Measurements from ENCODE around the gene FLT1. TPM values are rescaled to one million over a fixed set of nuclear protein-coding genes. Genes with fewer than 3 reads are reported as not detected.

The FLT1 gene, protein sequence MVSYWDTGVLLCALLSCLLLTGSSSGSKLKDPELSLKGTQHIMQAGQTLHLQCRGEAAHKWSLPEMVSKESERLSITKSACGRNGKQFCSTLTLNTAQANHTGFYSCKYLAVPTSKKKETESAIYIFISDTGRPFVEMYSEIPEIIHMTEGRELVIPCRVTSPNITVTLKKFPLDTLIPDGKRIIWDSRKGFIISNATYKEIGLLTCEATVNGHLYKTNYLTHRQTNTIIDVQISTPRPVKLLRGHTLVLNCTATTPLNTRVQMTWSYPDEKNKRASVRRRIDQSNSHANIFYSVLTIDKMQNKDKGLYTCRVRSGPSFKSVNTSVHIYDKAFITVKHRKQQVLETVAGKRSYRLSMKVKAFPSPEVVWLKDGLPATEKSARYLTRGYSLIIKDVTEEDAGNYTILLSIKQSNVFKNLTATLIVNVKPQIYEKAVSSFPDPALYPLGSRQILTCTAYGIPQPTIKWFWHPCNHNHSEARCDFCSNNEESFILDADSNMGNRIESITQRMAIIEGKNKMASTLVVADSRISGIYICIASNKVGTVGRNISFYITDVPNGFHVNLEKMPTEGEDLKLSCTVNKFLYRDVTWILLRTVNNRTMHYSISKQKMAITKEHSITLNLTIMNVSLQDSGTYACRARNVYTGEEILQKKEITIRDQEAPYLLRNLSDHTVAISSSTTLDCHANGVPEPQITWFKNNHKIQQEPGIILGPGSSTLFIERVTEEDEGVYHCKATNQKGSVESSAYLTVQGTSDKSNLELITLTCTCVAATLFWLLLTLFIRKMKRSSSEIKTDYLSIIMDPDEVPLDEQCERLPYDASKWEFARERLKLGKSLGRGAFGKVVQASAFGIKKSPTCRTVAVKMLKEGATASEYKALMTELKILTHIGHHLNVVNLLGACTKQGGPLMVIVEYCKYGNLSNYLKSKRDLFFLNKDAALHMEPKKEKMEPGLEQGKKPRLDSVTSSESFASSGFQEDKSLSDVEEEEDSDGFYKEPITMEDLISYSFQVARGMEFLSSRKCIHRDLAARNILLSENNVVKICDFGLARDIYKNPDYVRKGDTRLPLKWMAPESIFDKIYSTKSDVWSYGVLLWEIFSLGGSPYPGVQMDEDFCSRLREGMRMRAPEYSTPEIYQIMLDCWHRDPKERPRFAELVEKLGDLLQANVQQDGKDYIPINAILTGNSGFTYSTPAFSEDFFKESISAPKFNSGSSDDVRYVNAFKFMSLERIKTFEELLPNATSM (N-terminal part only)
- 1 to 10 TPM in 1 of 2 experiments, under 1 TPM in 1; 0.51 to 1.1 TPM for total RNA-seq

DNA sequence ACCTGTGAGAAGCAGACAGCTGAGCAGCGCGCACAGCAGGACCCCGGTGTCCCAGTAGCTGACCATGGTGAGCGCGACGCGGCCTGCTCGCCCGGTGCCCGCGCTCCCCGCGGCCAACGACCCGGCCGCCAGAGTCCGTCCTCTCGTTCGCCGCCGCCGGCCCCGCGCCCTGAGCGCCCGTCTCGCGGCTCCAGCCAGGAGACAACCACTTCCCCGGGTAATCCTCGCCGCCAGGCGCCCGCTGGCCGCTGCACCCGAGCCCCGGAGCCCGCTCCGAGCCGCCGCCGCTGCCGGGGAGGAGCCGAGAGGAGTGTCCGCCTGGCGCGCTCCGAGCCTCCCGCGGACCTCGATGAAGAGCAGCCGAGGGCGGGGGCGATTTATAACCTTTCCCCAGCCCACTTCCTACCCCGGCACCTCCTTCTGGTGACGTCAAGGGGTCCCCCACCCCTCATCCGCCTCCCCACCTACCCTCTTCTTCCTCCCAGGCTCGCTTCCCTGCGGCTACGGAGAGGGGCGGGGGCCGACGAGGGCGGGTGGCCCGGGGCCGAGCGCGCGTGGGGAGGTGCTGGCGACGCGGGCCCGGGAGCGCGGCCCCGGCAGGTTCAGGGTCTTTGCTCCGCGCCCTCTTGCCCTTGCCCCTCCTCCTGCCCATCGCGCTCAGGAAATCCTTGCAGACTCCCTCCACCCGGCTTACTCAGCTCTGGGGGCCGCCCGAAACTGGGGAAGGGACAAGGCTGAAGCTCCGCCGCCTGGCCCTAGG is at the start of gene FLT1:
Gene FLT1, minus strand, starts transcription at position 351 of the 760 bp plus-strand sequence. Its CDS starts 285 bp downstream, at position 66.
- Mint-ChIP-seq H3K27ac (no peak within 1 kb of the TSS), H3K4me1 (peaks cover 14% of the 10 kb centered on the region)
- POLR2A ChIA-PET: no interaction called here

GRCh38 chr13:28544026-28544425 is 49.1 kb upstream of the FLT1 start:
- POLR2A ChIA-PET: no interaction called here
- Mint-ChIP-seq H3K9me3 (peaks cover 6% of the 10 kb centered on the region), H3K4me3 (no peak overlapping the region)

More for the DNA sequence above, at the start of gene FLT1:
- peak; percentile 38 for ATAC-seq (ENCODE audit: low read depth)
- peak within 1 kb of the TSS; percentile 63 for H3K4me3 Mint-ChIP-seq
- H3K9me3 Mint-ChIP-seq: no peaks in the 10 kb centered on the region
- H3K36me3 Mint-ChIP-seq: peaks cover 3% of the 10 kb centered on the region
- DNase-seq: peak; percentile 63
- peaks cover 56% of the 10 kb centered on the region for H3K27me3 Mint-ChIP-seq

GRCh38 chr13:28542804-28543203 is 47.9 kb upstream of the FLT1 start:
- Mint-ChIP-seq H3K36me3 (no peaks in the 10 kb centered on the region), H3K27me3 (peaks cover 11% of the 10 kb centered on the region), H3K4me3 (no peak overlapping the region), H3K9me3 (peaks cover 6% of the 10 kb centered on the region), H3K27ac (no peak overlapping the region), H3K4me1 (no peaks in the 10 kb centered on the region)
- POLR2A ChIA-PET: no interaction called here
- no peak for ATAC-seq (ENCODE audit: low read depth)
- DNase-seq: no peak

More at GRCh38 chr13:28544026-28544425, 49.1 kb upstream of the FLT1 start:
- H3K4me1 Mint-ChIP-seq: no peaks in the 10 kb centered on the region
- ATAC-seq (ENCODE audit: low read depth): no peak
- H3K27ac Mint-ChIP-seq: no peak overlapping the region
- peaks cover 5% of the 10 kb centered on the region for H3K27me3 Mint-ChIP-seq
- H3K36me3 Mint-ChIP-seq: no peaks in the 10 kb centered on the region
- no peak for DNase-seq

DNA sequence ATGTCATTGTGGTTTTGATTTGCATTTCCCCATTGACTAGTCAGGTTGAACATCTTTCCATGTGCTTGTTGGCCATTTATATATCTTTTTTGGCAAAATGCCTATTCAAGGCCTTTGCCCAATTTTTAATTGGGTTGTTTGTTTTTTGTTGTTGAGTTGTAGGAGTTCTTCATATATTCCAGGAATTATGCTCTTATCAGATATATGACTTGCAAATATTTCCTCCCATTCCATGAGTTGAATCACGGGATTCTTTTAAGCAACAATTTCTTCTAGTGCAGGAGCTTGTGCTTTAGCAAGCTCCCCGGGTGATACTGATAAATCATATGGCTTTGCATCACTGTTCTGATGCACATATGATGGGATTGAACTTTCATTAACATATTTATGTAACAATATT is 47.0 kb upstream of the FLT1 start:
- H3K36me3 Mint-ChIP-seq: no peaks in the 10 kb centered on the region
- no peak overlapping the region for H3K4me3 Mint-ChIP-seq
- ATAC-seq (ENCODE audit: low read depth) (no peak), DNase-seq (no peak)
- H3K9me3 Mint-ChIP-seq: peaks cover 6% of the 10 kb centered on the region
- no peak overlapping the region for H3K27ac Mint-ChIP-seq
- no peaks in the 10 kb centered on the region for H3K4me1 Mint-ChIP-seq
- H3K27me3 Mint-ChIP-seq: peaks cover 12% of the 10 kb centered on the region
- POLR2A ChIA-PET: no interaction called here

- ATAC-seq (ENCODE audit: low read depth) (no peak), DNase-seq (no peak)
- Mint-ChIP-seq H3K4me3 (no peak overlapping the region), H3K27ac (no peak overlapping the region), H3K36me3 (no peaks in the 10 kb centered on the region), H3K9me3 (peaks cover 6% of the 10 kb centered on the region), H3K27me3 (peaks cover 20% of the 10 kb centered on the region), H3K4me1 (no peaks in the 10 kb centered on the region)
- POLR2A ChIA-PET: no interaction called here
Measured at GRCh38 chr13:28540612-28541011, 45.7 kb upstream of the FLT1 start.

GRCh38 chr13:28539625-28540286 is 44.8 kb upstream of the FLT1 start:
- Mint-ChIP-seq H3K9me3 (peaks cover 6% of the 10 kb centered on the region), H3K27ac (no peak overlapping the region), H3K27me3 (peaks cover 20% of the 10 kb centered on the region), H3K36me3 (no peaks in the 10 kb centered on the region), H3K4me3 (no peak overlapping the region), H3K4me1 (no peaks in the 10 kb centered on the region)
- DNase-seq (no peak), ATAC-seq (ENCODE audit: low read depth) (no peak)
- POLR2A ChIA-PET: no interaction called here

DNA sequence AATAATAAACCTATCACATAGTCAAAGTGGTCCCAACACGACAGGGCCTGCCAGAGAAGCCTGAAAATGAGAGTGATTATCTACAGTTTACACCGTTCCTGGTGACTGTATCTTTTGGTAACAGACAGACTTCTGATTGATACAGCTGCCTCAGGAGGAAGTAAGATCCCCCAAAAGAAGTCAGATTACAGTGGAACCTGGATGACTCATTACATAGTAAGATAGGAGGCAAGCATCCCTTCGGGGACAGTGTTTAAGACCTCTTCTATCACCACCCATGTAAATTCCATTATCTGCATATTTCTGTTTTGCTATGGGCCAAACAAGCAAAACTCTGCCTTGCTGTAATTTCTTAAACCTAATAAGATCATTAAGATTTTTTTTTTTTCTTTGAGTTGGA is 44.0 kb upstream of the FLT1 start:
- peaks cover 4% of the 10 kb centered on the region for H3K9me3 Mint-ChIP-seq
- ATAC-seq (ENCODE audit: low read depth) (no peak), DNase-seq (no peak)
- H3K4me3 Mint-ChIP-seq: no peak overlapping the region
- H3K27ac Mint-ChIP-seq: no peak overlapping the region
- H3K36me3 Mint-ChIP-seq: no peaks in the 10 kb centered on the region
- H3K4me1 Mint-ChIP-seq: no peaks in the 10 kb centered on the region
- peaks cover 25% of the 10 kb centered on the region for H3K27me3 Mint-ChIP-seq
- POLR2A ChIA-PET: no interaction called here

DNA sequence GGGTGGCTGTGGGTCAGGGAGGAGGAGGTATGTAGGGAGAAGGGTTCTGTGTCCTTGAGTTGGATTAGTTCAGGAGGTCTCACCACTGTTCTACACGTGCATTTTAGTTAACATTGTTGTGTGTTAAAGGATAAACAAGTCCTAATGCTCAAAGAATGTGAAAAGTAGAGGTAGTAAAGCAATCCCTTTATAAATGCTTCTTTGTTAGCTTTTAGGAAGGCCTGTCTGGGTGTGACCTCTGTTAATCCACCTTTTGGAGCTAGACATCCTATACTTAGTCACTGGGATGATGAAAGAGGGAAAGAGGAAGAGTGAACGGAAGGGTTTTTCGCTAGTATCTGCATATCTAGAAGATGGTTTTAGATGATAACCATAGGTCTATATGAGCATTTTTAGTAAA is 42.2 kb upstream of the FLT1 start:
- POLR2A ChIA-PET: no interaction called here
- Mint-ChIP-seq H3K27ac (no peak overlapping the region), H3K4me1 (peaks cover 2% of the 10 kb centered on the region), H3K9me3 (no peaks in the 10 kb centered on the region), H3K27me3 (peaks cover 37% of the 10 kb centered on the region), H3K4me3 (no peak overlapping the region), H3K36me3 (no peaks in the 10 kb centered on the region)
- ATAC-seq (ENCODE audit: low read depth): no peak
- no peak for DNase-seq

DNA sequence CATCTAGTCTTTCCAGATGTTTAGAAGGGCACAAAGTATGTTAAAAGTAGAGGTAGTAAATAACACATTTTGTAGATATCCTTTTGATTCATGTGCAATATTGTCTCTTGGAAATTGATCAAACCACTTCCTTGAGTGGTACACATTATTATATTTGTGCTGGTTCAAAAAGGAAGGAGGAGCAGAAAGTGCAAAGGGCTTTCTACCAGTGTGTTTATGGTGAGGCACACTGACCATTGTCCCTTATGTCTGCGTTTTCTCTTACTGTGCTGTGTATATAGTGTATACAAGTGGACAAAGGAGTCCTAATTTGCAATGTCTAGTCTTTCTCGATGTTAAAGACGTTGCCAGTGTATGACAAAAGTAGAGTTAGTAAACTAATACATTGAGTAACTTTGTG is 41.4 kb upstream of the FLT1 start:
- no peaks in the 10 kb centered on the region for H3K9me3 Mint-ChIP-seq
- no peaks in the 10 kb centered on the region for H3K36me3 Mint-ChIP-seq
- peaks cover 37% of the 10 kb centered on the region for H3K27me3 Mint-ChIP-seq
- H3K27ac Mint-ChIP-seq: no peak overlapping the region
- no peak for ATAC-seq (ENCODE audit: low read depth)
- H3K4me1 Mint-ChIP-seq: peaks cover 2% of the 10 kb centered on the region
- DNase-seq: no peak
- no peak overlapping the region for H3K4me3 Mint-ChIP-seq
- POLR2A ChIA-PET: no interaction called here

- Mint-ChIP-seq H3K27ac (no peak overlapping the region), H3K9me3 (no peaks in the 10 kb centered on the region), H3K4me3 (no peak overlapping the region), H3K27me3 (peaks cover 37% of the 10 kb centered on the region), H3K4me1 (peaks cover 2% of the 10 kb centered on the region), H3K36me3 (no peaks in the 10 kb centered on the region)
- POLR2A ChIA-PET: no interaction called here
- DNase-seq (no peak), ATAC-seq (ENCODE audit: low read depth) (no peak)
Measured at GRCh38 chr13:28535734-28536133, 40.8 kb upstream of the FLT1 start.

GRCh38 chr13:28534801-28535200 is 39.9 kb upstream of the FLT1 start:
- H3K9me3 Mint-ChIP-seq: no peaks in the 10 kb centered on the region
- H3K36me3 Mint-ChIP-seq: no peaks in the 10 kb centered on the region
- H3K4me1 Mint-ChIP-seq: peaks cover 2% of the 10 kb centered on the region
- no peak overlapping the region for H3K4me3 Mint-ChIP-seq
- ATAC-seq (ENCODE audit: low read depth) (no peak), DNase-seq (no peak)
- POLR2A ChIA-PET: no interaction called here
- no peak overlapping the region for H3K27ac Mint-ChIP-seq
- H3K27me3 Mint-ChIP-seq: peaks cover 34% of the 10 kb centered on the region

GRCh38 chr13:28534210-28534609 is 39.3 kb upstream of the FLT1 start:
- no peak overlapping the region for H3K4me3 Mint-ChIP-seq
- H3K27ac Mint-ChIP-seq: no peak overlapping the region
- H3K27me3 Mint-ChIP-seq: peaks cover 35% of the 10 kb centered on the region
- H3K4me1 Mint-ChIP-seq: peaks cover 2% of the 10 kb centered on the region
- H3K9me3 Mint-ChIP-seq: no peaks in the 10 kb centered on the region
- no peak for DNase-seq
- POLR2A ChIA-PET: no interaction called here
- no peak for ATAC-seq (ENCODE audit: low read depth)
- no peaks in the 10 kb centered on the region for H3K36me3 Mint-ChIP-seq
